Right lobe of liver (tissue), 6 donors: ENCODE data around the gene GXYLT2. TPM values are rescaled to one million over a fixed set of nuclear protein-coding genes. Genes with fewer than 3 reads are reported as not detected.

Experiments
- ATAC-seq, 4 donors: fragments of 200-7000 bp; cut with Tn5 transposase; one replicate each; pipeline ENCODE4 v1.9.1; 2020; ENCODE audit warnings: mild to moderate bottlenecking in 4 of 4, moderate library complexity in 4 of 4
- DNase-seq, 3 donors: peaks; one replicate each; pipeline ENCODE4 v3.0.0-alpha.2; 2020
- H3K27ac ChIP-seq, 3 donors: fragments of 200-600 bp; one replicate each; pipeline ENCODE4 v1.8.0; 2022
- H3K27me3 ChIP-seq, 2 donors: fragments of 200-600 bp; one replicate each; pipeline ENCODE4 v1.8.0; 2022
- H3K36me3 ChIP-seq, 4 donors: fragments of 200-600 bp; sonication (generic) in 1 of 4; one replicate each; pipeline versions ENCODE4 v1.5.1 to v1.8.0; 2017 to 2022; ENCODE audit warnings: control low read depth in 1 of 4
- H3K4me1 ChIP-seq, 4 donors: fragments of 200-600 bp; sonication (generic) in 1 of 4; one replicate each; pipeline versions ENCODE4 v1.5.1 to v1.8.0; 2017 to 2022; ENCODE audit warnings: control low read depth in 1 of 4
- H3K4me3 ChIP-seq, 3 donors: fragments of 200-600 bp; one replicate each; pipeline ENCODE4 v1.8.0; 2022
- H3K9me3 ChIP-seq, 4 donors: fragments of 200-600 bp; sonication (generic) in 1 of 4; one replicate each; pipeline versions ENCODE4 v1.5.1 to v1.8.0; 2017 to 2022; ENCODE audit warnings: control low read depth in 1 of 4
- POLR2A ChIP-seq: fragments of 450-650 bp; IDR thresholded peaks from one replicate; pipeline ENCODE4 v1.6.1; 2017; ENCODE audit warnings: antibody characterized with exemption, mild to moderate bottlenecking
- WGBS: methylation state at CpG from one replicate; pipeline ENCODE4 v1.1.6; 2018; ENCODE audit warnings: low coverage, low lambda C conversion rate; ENCODE audit not compliant: insufficient coverage; ENCODE audit errors: missing lambda C conversion rate; 5-methylcytosine and 5-hydroxymethylcytosine counted together
- intact Hi-C, 2 donors: fragments of 100-400 bp; cut with DNase I; formaldehyde crosslinking; loops; one replicate each; pipeline versions ENCODE4 v1.11.2 to v1.14.1; 2022
- total RNA-seq, 6 experiments: library from RNA; depleted of rRNA in 2 of 6; stranded (reverse); fragments of >200 nt in 2 of 6; fragmentation: NEBNext Ultra II Directional in 3 of 6; extraction: Animal tissue kit (Norgen Biotek cat#: 25700) in 3 of 6; gene quantifications; one replicate each; pipeline versions ENCODE4 v1.1.0 to v1.2.4, GENCODE V29; 2016 to 2023
- TF ChIP-seq, protein P1 (sequence below), 4 donors: fragments of 200-600 bp in 3 of 4; fragments of 450-650 bp in 1 of 4; IDR thresholded peaks; one replicate each; pipeline versions ENCODE4 v1.5.1 to v1.8.0; 2016 to 2022; ENCODE audit warnings: antibody characterized with exemption in 4 of 4, mild to moderate bottlenecking in 2 of 4
- donor health status: DM: no; HTN: yes; CAD: no.
- donor health status: DM: no; HTN: no; CAD: no.
- donor health status: DM: no; HTN: no; CAD: no.
- donor health status: DM: no; HTN: yes; CAD: no.
- donor health status: DM: no; HTN: yes; CAD: no.

GXYLT2 gene
- total RNA-seq, 6 experiments from 2014 or later: 0.06 to 0.69 (median 0.12) TPM; not detected in 1

DNA sequence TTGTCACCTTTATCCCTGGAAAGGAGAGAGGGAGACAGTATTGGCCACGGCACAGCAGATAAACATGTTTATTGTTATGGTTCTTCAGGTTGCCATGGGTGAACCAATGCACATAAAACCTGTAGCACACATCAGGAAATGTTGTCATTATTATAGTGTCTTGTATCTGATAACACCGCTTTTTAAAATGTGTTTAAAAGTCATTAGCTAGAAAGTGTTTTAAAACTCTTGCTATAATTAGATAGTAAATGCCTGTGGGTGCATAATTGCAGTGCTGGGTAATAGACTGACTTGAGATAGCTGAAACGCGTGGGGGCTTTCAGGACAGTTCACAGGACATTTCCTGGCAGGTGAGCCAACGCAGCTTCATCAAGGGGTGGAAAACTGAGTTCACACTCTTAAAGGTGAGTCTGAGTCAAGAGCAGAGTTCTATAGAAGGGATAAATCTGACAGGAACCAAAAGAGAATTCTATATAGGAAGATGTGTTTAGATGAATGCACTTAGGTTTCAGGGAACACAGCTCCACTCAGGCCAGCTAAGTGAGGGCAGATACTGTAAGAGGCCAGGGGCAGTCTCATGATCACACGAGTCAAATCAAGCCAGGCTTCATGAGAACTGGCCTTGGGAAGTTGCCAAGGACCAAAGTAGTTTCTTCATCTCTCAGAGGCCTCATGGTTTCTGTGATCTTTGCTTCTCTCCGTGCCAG is 73.1 kb downstream of the GXYLT2 start:
- intact Hi-C loops: no loop called here
- 39% methylated on average over 6 of the region's 7 CpGs for WGBS
- H3K36me3 ChIP-seq: no peaks in the 10 kb centered on the region
- DNase-seq (peak; percentile 41 to 81 (median 66)), ATAC-seq (peak; percentile 68 to 80 (median 76))
- TF ChIP-seq POLR2A: no peak
- TF ChIP-seq, protein P1, sequence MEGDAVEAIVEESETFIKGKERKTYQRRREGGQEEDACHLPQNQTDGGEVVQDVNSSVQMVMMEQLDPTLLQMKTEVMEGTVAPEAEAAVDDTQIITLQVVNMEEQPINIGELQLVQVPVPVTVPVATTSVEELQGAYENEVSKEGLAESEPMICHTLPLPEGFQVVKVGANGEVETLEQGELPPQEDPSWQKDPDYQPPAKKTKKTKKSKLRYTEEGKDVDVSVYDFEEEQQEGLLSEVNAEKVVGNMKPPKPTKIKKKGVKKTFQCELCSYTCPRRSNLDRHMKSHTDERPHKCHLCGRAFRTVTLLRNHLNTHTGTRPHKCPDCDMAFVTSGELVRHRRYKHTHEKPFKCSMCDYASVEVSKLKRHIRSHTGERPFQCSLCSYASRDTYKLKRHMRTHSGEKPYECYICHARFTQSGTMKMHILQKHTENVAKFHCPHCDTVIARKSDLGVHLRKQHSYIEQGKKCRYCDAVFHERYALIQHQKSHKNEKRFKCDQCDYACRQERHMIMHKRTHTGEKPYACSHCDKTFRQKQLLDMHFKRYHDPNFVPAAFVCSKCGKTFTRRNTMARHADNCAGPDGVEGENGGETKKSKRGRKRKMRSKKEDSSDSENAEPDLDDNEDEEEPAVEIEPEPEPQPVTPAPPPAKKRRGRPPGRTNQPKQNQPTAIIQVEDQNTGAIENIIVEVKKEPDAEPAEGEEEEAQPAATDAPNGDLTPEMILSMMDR (IDR thresholded peaks at IDR 0.05): no peak
- no peak overlapping the region for H3K4me3 ChIP-seq
- no peaks in the 10 kb centered on the region for H3K27me3 ChIP-seq
- no peaks in the 10 kb centered on the region for H3K9me3 ChIP-seq
- peak overlapping the region in 2 of 3 donors; percentile 63 to 93 for H3K27ac ChIP-seq
- peaks cover 0 to 60% (median 19%) of the 10 kb centered on the region in 4 donors for H3K4me1 ChIP-seq

DNA sequence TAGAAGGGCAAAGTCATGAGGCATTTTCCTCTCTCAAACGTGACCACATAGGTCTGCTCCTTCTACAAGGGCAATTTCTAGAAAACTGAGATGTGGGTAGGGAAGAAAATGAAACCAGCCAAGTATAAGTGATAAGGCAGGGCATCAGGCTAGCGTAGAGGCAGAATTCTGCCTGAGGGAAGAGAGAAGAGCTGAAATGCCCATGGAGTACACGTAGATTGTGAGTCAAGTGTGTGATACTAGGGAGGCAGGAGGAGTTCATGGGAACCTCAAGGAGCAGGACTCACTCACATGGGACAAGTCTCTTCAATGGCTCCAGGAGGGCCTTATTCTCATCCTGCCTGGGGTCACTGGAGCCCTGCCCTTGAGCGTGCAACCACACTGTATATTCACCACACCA is 73.9 kb downstream of the GXYLT2 start:
- Histone ChIP-seq H3K36me3 (no peaks in the 10 kb centered on the region), H3K27ac (peak overlapping the region in 2 of 3 donors; percentile 63 to 93), H3K4me1 (peaks cover 0 to 52% (median 16%) of the 10 kb centered on the region in 4 donors), H3K27me3 (no peaks in the 10 kb centered on the region), H3K9me3 (no peaks in the 10 kb centered on the region), H3K4me3 (no peak overlapping the region)
- WGBS: 59% methylated on average over 4 of the region's 4 CpGs
- DNase-seq (no peak), ATAC-seq (peak in 2 of 4 donors; percentile 1 to 3)
- no peak for TF ChIP-seq POLR2A
- intact Hi-C loops: no loop called here

DNA sequence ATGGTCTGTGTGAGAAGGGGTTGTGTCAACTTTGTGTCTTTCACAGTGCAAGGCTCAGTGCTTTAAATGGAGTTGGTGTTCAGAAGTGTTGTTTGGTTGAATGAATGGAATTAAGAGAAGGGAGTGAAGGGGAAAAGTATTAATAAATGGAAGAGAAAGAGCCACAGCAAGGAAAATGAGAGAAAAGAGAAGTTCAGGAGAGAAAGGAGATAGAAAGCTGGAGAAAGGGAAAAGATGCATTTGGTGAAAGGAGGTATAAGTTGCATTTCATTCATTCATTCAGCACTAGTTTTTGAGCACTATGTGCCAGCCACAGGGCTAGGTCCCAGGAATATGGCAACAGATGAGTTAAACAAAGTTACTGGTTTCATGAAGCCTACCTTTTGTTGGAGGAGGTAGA is 74.5 kb downstream of the GXYLT2 start:
- ATAC-seq: no peak
- Histone ChIP-seq H3K27ac (peak overlapping the region in 1 of 3 donors; percentile 93), H3K9me3 (no peaks in the 10 kb centered on the region), H3K36me3 (no peaks in the 10 kb centered on the region), H3K4me1 (peaks cover 0 to 49% (median 16%) of the 10 kb centered on the region in 4 donors), H3K4me3 (no peak overlapping the region), H3K27me3 (no peaks in the 10 kb centered on the region)
- TF ChIP-seq POLR2A: no peak
- TF ChIP-seq, protein P1 (IDR thresholded peaks at IDR 0.05): no peak
- no peak for DNase-seq
- intact Hi-C loops: no loop called here

DNA sequence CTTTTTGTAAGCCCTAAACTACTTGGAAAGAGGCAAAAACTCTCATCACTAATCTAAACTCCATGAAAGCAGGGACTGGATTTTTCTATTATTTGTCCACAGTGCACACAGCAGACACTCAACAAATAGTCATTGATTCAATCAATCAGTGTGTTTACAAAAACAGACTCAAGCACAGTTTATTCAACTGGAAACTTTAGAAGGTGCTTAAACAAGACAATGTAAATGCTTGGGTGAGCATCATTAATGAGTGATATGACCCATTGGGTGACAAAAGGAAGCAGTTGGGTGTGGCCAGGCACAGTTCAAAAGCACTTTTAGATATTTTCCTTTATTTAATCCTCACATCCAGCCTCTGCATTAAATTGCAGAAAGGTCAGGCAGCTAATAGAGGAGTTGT is 76.8 kb downstream of the GXYLT2 start:
- no peak overlapping the region for H3K27ac ChIP-seq
- intact Hi-C loops: no loop called here
- H3K9me3 ChIP-seq: no peaks in the 10 kb centered on the region
- H3K4me1 ChIP-seq: peaks cover 0 to 51% (median 15%) of the 10 kb centered on the region in 4 donors
- TF ChIP-seq POLR2A: no peak
- TF ChIP-seq, protein P1 (IDR thresholded peaks at IDR 0.05): no peak
- DNase-seq (no peak), ATAC-seq (peak in 1 of 4 donors; percentile 9)
- H3K4me3 ChIP-seq: no peak overlapping the region
- H3K27me3 ChIP-seq: no peaks in the 10 kb centered on the region
- H3K36me3 ChIP-seq: no peaks in the 10 kb centered on the region

DNA sequence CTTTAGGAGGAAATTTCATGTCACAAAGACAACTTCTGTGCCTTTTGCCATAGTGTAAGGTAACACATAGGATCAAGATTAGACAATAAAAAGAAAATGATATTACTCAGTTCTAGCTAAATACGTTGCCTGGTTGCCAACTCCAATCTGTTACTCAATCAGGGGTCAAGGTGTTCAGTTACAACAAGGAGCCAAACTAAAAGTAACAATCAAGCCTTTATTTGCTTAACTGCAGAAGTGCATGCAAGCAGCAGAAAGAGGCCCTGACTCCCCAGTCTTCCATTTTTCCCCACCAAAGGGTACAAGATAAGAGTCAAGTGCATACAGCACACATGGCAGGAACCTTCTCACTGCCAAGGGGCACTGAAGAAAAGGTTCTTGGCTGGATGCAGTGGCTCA is 80.4 kb downstream of the GXYLT2 start:
- Histone ChIP-seq H3K4me1 (peaks cover 0 to 33% (median 8%) of the 10 kb centered on the region in 4 donors), H3K27me3 (no peaks in the 10 kb centered on the region), H3K4me3 (no peak overlapping the region), H3K36me3 (no peaks in the 10 kb centered on the region), H3K9me3 (no peaks in the 10 kb centered on the region), H3K27ac (peak overlapping the region in 1 of 3 donors; percentile 57)
- no peak for TF ChIP-seq POLR2A
- TF ChIP-seq, protein P1 (IDR thresholded peaks at IDR 0.05): no peak
- peak in 3 of 4 donors; percentile 24 to 65 (median 63) for ATAC-seq
- DNase-seq: no peak
- 15% methylated on average over 1 of the region's 1 CpG for WGBS
- intact Hi-C loops: no loop called here
